Caco-2 (cell line): ENCODE data around the gene MAP3K13. TPM values are rescaled to one million over a fixed set of nuclear protein-coding genes. Genes with fewer than 3 reads are reported as not detected.

Experiments used
- BruUV-seq: library from RNA; stranded (reverse); fragments of 400-500 nt; replicated peaks from 2 replicates; lab custom pipeline; 2021; lab: Mats Ljungman, UMichigan
- CTCF ChIA-PET: fragments of 300-600 bp; sonication (Branson Sonifier 250); formaldehyde crosslinking; loops from one replicate; lab custom pipeline; 2022; ENCODE audit warnings: antibody characterized with exemption; lab: Charles Lee
- POLR2A ChIA-PET: fragments of 300-600 bp; sonication (Branson Sonifier 250); formaldehyde crosslinking; loops from one replicate; lab custom pipeline; 2022; ENCODE audit warnings: antibody characterized with exemption; lab: Charles Lee
- DNase-seq, 2 experiments: peaks; one replicate each; pipeline versions ENCODE4 v3.0.0 to v3.0.0-alpha.2; 2020 to 2022
- H3K27me3 ChIP-seq: replicated peaks from 2 replicates; pipeline ENCODE4 v1.6.0; 2011; ENCODE audit warnings: low read length; ENCODE audit not compliant: control insufficient read depth, insufficient read depth
- H3K36me3 ChIP-seq: 2 replicates; pipeline ENCODE4 v1.5.1; 2011; ENCODE audit warnings: low read length; ENCODE audit not compliant: control insufficient read depth, insufficient read depth
- H3K4me1 ChIP-seq: fragments of 250-450 bp; sonication (Bioruptor Pico); 2 replicates; pipeline ENCODE4 v1.5.1; 2020; ENCODE audit warnings: mild to moderate bottlenecking
- H3K4me3 ChIP-seq: 2 replicates; pipeline ENCODE4 v1.5.1; 2011; ENCODE audit warnings: low read depth, mild to moderate bottlenecking, control low read depth, low read length
- H3K9me3 ChIP-seq: fragments of 250-450 bp; sonication (Bioruptor Pico); 2 replicates; pipeline ENCODE4 v1.5.1; 2020; ENCODE audit warnings: mild to moderate bottlenecking, moderate library complexity
- H3K27ac Mint-ChIP-seq: one replicate; pipeline ENCODE4 v1.8.0; 2022; ENCODE audit warnings: mixed read lengths; ENCODE audit not compliant: unreplicated experiment
- H3K27me3 Mint-ChIP-seq: one replicate; pipeline ENCODE4 v1.8.0; 2022; ENCODE audit warnings: mixed read lengths; ENCODE audit not compliant: insufficient read depth, unreplicated experiment
- H3K36me3 Mint-ChIP-seq: one replicate; pipeline ENCODE4 v1.8.0; 2022; ENCODE audit warnings: mild to moderate bottlenecking, mixed read lengths; ENCODE audit not compliant: insufficient read depth, unreplicated experiment
- H3K4me1 Mint-ChIP-seq: one replicate; pipeline ENCODE4 v1.8.0; 2022; ENCODE audit warnings: low read depth, mixed read lengths; ENCODE audit not compliant: unreplicated experiment
- H3K4me3 Mint-ChIP-seq: one replicate; pipeline ENCODE4 v1.8.0; 2022; ENCODE audit warnings: mild to moderate bottlenecking, moderate library complexity, mixed read lengths; ENCODE audit not compliant: unreplicated experiment
- H3K9me3 Mint-ChIP-seq: one replicate; pipeline ENCODE4 v1.8.0; 2022; ENCODE audit warnings: mixed read lengths; ENCODE audit not compliant: unreplicated experiment
- intact Hi-C: fragments of 100-400 bp; cut with micrococcal nuclease; formaldehyde crosslinking; loops from one replicate; pipeline ENCODE4 v1.10.0; 2022; ENCODE audit not compliant: unreplicated experiment
- total RNA-seq: library from RNA; stranded (reverse); gene quantifications from 2 replicates; pipeline ENCODE4 v1.2.3, GENCODE V29; 2022
- TF ChIP-seq, protein P1 (sequence below), 2 experiments: fragments of 200-600 bp in 1 of 2; IDR thresholded peaks; 1 replicate in 1 of 2; 2 replicates in 1 of 2; pipeline versions ENCODE4 v1.5.1 to v1.8.0; 2011 to 2022; ENCODE audit warnings: antibody characterized with exemption in 1 of 2, control low read depth in 1 of 2, inconsistent platforms in 1 of 2, low read depth in 1 of 2, low read length in 1 of 2, mild to moderate bottlenecking in 1 of 2, moderate library complexity in 1 of 2; ENCODE audit not compliant: insufficient read depth in 1 of 2, severe bottlenecking in 1 of 2, unreplicated experiment in 1 of 2

Gene MAP3K13
- total RNA-seq, 1 experiment from 2014 or later, result 20.1 TPM

DNA sequence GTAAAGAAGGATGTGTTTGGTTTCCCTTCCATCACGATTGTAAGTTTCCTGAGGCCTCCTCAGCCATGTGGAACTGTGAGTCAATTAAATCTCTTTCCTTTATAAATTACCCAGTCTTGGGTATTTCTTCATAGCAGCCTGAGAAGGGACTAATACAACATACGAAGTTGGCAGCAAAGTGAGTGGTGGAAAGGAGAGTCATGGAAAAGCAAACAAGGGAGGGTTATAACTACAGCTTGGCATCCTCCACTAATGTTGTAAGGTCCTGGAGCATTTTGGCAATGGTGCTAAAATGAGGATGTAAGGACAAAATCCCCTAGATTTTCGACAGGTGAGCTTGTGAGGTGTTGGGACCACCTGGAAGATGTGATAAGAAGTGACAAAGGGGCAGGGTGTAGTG, 141.7 kb downstream of the MAP3K13 start:
- Histone ChIP-seq H3K9me3 (no peaks in the 10 kb centered on the region), H3K4me1 (peaks cover 7% of the 10 kb centered on the region), H3K4me3 (no peak overlapping the region), H3K27me3 (no peaks in the 10 kb centered on the region), H3K36me3 (no peaks in the 10 kb centered on the region)
- intact Hi-C loops, result no loop called here
- Mint-ChIP-seq H3K27ac (no peak overlapping the region), H3K9me3 (no peaks in the 10 kb centered on the region), H3K4me3 (no peak overlapping the region), H3K36me3 (no peaks in the 10 kb centered on the region), H3K4me1 (no peaks in the 10 kb centered on the region), H3K27me3 (no peaks in the 10 kb centered on the region)
- no peak for DNase-seq
- no TSS peak for BruUV-seq
- TF ChIP-seq, protein P1, sequence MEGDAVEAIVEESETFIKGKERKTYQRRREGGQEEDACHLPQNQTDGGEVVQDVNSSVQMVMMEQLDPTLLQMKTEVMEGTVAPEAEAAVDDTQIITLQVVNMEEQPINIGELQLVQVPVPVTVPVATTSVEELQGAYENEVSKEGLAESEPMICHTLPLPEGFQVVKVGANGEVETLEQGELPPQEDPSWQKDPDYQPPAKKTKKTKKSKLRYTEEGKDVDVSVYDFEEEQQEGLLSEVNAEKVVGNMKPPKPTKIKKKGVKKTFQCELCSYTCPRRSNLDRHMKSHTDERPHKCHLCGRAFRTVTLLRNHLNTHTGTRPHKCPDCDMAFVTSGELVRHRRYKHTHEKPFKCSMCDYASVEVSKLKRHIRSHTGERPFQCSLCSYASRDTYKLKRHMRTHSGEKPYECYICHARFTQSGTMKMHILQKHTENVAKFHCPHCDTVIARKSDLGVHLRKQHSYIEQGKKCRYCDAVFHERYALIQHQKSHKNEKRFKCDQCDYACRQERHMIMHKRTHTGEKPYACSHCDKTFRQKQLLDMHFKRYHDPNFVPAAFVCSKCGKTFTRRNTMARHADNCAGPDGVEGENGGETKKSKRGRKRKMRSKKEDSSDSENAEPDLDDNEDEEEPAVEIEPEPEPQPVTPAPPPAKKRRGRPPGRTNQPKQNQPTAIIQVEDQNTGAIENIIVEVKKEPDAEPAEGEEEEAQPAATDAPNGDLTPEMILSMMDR (IDR thresholded peaks at IDR 0.05; ENCODE audit: insufficient read depth in 1 of 2, low read depth in 1 of 2, low read length in 1 of 2, severe bottlenecking in 1 of 2, unreplicated experiment in 1 of 2), result no peak
- POLR2A ChIA-PET, result no interaction called here
- CTCF ChIA-PET, result interaction anchor here (0.6 kb wide), 1 partner anchor 54 kb away, joined by 3 read pairs; no protein-coding TSS in a partner anchor

DNA sequence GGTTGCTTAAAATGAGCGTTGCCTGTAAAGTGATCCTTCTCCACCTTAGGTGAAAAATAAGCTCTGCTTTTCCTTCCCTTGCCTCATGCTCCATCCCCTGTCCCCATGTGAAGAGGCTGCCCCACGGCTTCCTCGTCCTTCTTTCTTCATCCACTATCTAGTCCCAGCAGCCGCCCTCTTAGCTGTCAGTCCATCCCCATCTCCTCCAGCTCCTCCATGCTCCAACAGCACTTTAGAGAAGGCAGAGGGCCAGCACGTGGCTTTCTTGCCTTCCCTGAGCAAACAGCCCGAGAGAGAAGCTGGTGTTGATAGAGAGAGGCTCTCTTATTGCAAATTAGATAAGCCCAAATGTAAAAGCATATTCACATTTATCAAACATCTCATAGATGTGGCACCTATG, 144.9 kb downstream of the MAP3K13 start:
- Mint-ChIP-seq H3K4me3 (no peak overlapping the region), H3K4me1 (no peaks in the 10 kb centered on the region), H3K27me3 (no peaks in the 10 kb centered on the region), H3K9me3 (no peaks in the 10 kb centered on the region), H3K36me3 (no peaks in the 10 kb centered on the region), H3K27ac (no peak overlapping the region)
- Histone ChIP-seq H3K36me3 (no peaks in the 10 kb centered on the region), H3K4me3 (no peak overlapping the region), H3K9me3 (no peaks in the 10 kb centered on the region), H3K27me3 (no peaks in the 10 kb centered on the region), H3K4me1 (peaks cover 7% of the 10 kb centered on the region)
- BruUV-seq, result no TSS peak
- ChIA-PET CTCF (no interaction called here), POLR2A (interaction anchor here (0.6 kb wide), 1 partner anchor 21 kb away, joined by 3 read pairs; no protein-coding TSS in a partner anchor)
- DNase-seq, result no peak
- intact Hi-C loops, result no loop called here
- TF ChIP-seq, protein P1 (IDR thresholded peaks at IDR 0.05; ENCODE audit: insufficient read depth in 1 of 2, low read depth in 1 of 2, low read length in 1 of 2, severe bottlenecking in 1 of 2, unreplicated experiment in 1 of 2), result no peak

DNA sequence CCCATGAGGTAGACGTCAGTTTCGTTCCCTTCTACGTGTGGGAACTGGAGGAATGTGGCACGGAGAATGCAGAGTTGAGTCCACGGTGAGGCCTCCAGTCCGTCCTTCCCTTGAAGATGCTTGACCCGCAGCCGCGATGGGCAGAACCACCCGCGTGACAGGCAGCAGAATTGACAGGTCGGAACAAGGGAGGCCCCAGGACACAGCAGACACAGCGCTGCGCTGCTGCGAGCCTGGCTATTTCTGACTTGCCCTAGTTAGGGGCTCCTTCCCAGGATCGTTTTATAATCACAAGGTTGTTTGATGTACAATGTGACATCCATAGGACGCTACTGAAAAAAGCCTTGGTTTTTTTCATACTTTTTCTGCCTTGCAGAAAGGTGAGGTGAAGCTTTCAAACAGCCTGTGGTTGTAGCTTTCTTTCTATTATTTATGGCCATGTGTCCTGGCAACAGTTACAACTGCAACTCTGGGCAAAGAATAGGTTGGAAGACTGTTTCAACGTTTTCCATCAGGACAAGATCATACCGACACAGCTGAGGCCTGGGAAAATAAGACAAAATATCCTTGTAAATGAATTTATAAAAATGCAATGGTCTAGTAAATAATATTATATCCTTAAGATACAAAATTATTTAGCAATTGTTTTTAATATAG, 145.5 kb downstream of the MAP3K13 start:
- intact Hi-C loops, result no loop called here
- TF ChIP-seq, protein P1 (IDR thresholded peaks at IDR 0.05; ENCODE audit: insufficient read depth in 1 of 2, low read depth in 1 of 2, low read length in 1 of 2, severe bottlenecking in 1 of 2, unreplicated experiment in 1 of 2), result no peak
- no peaks in the 10 kb centered on the region for H3K27me3 Mint-ChIP-seq

More for the DNA sequence above, 145.5 kb downstream of the MAP3K13 start:
- CTCF ChIA-PET, result no interaction called here
- H3K9me3 ChIP-seq, result no peaks in the 10 kb centered on the region
- POLR2A ChIA-PET, result no interaction called here
- H3K36me3 ChIP-seq, result no peaks in the 10 kb centered on the region
- no peak overlapping the region for H3K4me3 ChIP-seq
- Mint-ChIP-seq H3K4me3 (no peak overlapping the region), H3K36me3 (no peaks in the 10 kb centered on the region), H3K27ac (no peak overlapping the region), H3K4me1 (no peaks in the 10 kb centered on the region), H3K9me3 (no peaks in the 10 kb centered on the region)
- no TSS peak for BruUV-seq
- no peaks in the 10 kb centered on the region for H3K27me3 ChIP-seq
- DNase-seq, result no peak
- H3K4me1 ChIP-seq, result peaks cover 3% of the 10 kb centered on the region
